T-helper 2 cell treated with Interferon-gamma antibody and Interleukin-4, amounts not matched to agents 5 μg/mL and 100 μg/mL, for 36 hours (primary cell): ENCODE measurements around the gene RNASEH2B.

ENCODE experiments used
- DNase-seq: peaks from one replicate; pipeline ENCODE4 v3.0.0; 2021; ENCODE audit warnings: low spot score
- H3K27ac Mint-ChIP-seq: one replicate; pipeline ENCODE4 v1.8.0; 2021; ENCODE audit warnings: mild to moderate bottlenecking, mixed read lengths
- H3K27me3 Mint-ChIP-seq: one replicate; pipeline ENCODE4 v1.8.0; 2021; ENCODE audit warnings: low read depth, mixed read lengths
- H3K36me3 Mint-ChIP-seq: one replicate; pipeline ENCODE4 v1.8.0; 2021; ENCODE audit warnings: low read depth, mixed read lengths
- H3K4me1 Mint-ChIP-seq: one replicate; pipeline ENCODE4 v1.8.0; 2021; ENCODE audit warnings: low read depth, mixed read lengths
- H3K4me3 Mint-ChIP-seq: one replicate; pipeline ENCODE4 v1.8.0; 2022; ENCODE audit warnings: mild to moderate bottlenecking, moderate library complexity, mixed read lengths
- H3K9me3 Mint-ChIP-seq: one replicate; pipeline ENCODE4 v1.8.0; 2021; ENCODE audit warnings: mixed read lengths

The RNASEH2B gene

DNA sequence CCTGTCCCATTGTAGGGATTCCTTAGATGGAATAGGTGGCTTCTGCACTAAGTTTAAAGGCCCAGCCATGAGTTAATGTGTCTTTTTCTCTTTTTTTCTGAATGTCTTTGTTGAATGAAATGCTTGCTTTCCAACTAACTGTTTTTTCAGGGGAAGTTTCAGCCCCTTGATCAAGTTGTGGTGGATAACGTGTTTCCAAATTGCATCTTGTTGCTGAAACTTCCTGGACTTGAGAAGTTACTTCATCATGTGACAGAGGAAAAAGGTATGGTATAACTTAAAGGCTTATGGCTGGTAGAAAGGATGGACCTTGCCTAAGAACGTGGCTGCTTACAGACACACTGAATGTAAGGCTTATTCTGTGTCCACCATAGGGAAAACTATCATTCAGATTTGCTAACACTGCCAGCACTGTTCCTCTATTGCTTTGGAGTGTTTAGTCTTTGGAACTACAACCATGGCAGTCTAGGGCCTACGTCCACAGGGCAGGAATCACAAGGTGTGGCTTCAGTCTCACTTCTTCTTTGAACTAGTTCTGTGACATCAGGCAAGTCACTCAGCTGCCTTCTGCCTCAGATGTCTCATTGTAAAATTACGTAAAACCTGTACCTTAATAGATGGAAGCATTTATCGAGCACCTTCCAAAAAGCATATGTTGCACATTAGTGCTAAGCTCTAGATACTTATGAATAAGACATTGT lies 25.3 kb downstream of the RNASEH2B start:
- Mint-ChIP-seq H3K4me3 (no peak overlapping the region), H3K27me3 (no peaks in the 10 kb centered on the region), H3K4me1 (no peaks in the 10 kb centered on the region), H3K36me3 (peaks cover 77% of the 10 kb centered on the region), H3K27ac (no peak overlapping the region), H3K9me3 (peaks cover 15% of the 10 kb centered on the region)
- no peak for DNase-seq

DNA sequence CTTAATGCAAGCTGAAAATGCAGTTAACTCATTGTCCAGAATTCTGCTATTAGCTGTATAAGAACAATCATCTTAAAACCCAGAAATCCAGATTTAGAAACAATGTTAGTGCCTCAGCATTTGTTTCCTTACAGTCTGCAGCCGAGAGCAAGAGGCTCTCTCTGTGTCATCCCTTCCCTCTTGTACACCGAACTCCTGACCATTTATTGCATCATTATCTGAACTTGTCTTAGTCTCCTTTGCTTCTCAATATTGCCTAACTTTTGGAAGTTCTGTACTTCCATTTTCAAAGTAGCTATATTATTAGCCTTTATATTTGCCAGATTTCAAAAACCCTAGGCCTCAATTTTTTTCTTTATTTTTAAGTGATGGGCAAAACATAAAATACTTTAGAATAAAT lies 27.1 kb downstream of the RNASEH2B start:
- Mint-ChIP-seq H3K27ac (no peak overlapping the region), H3K9me3 (peaks cover 15% of the 10 kb centered on the region), H3K36me3 (peaks cover 73% of the 10 kb centered on the region), H3K4me3 (no peak overlapping the region), H3K4me1 (no peaks in the 10 kb centered on the region), H3K27me3 (no peaks in the 10 kb centered on the region)
- DNase-seq = no peak

DNA sequence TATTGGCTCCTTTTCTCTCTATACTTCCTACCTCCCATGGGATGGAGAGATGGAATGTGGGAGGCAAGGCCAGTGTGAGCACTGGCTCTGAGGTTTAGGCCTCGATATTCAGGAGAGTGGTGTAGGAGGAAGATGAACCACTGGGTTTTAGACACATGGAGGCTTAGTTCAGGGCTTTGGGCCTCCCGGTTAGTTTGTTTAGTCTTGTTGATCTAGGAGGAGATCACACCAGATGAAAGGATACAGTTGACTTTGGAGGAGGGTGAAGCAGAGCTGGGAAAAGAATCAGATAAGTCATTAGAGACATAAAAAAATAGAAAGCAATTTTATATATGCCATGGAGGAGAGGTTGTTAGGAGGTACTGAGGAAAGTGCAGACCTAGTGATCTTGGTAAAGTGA lies 30.9 kb downstream of the RNASEH2B start:
- H3K27me3 Mint-ChIP-seq = no peaks in the 10 kb centered on the region
- no peak overlapping the region for H3K27ac Mint-ChIP-seq
- H3K4me3 Mint-ChIP-seq = no peak overlapping the region
- DNase-seq = no peak
- peaks cover 13% of the 10 kb centered on the region for H3K9me3 Mint-ChIP-seq
- H3K4me1 Mint-ChIP-seq = no peaks in the 10 kb centered on the region
- peaks cover 60% of the 10 kb centered on the region for H3K36me3 Mint-ChIP-seq

DNA sequence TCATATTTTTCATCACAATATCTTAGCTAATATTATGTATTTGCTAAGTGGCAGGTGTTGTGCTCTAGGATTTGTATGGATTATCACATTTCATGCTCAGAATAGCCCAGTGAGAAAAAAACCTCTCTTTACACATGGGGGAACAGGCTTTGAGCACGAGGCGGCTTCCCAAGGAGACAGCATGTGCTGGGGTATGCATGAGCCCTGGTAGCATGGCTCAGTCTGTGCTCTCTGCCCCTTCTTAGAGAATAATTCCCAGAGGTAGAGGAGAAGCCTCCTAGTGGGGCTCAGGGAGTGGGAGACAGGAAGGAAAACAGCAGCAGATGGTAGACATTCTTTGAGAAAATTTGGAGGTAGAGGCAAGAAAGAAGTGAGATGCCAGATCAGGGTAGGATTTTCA lies 31.6 kb downstream of the RNASEH2B start:
- DNase-seq = no peak
- Mint-ChIP-seq H3K4me3 (no peak overlapping the region), H3K9me3 (peaks cover 6% of the 10 kb centered on the region), H3K27me3 (no peaks in the 10 kb centered on the region), H3K4me1 (no peaks in the 10 kb centered on the region), H3K27ac (peak overlapping the region; percentile 37), H3K36me3 (peaks cover 56% of the 10 kb centered on the region)

DNA sequence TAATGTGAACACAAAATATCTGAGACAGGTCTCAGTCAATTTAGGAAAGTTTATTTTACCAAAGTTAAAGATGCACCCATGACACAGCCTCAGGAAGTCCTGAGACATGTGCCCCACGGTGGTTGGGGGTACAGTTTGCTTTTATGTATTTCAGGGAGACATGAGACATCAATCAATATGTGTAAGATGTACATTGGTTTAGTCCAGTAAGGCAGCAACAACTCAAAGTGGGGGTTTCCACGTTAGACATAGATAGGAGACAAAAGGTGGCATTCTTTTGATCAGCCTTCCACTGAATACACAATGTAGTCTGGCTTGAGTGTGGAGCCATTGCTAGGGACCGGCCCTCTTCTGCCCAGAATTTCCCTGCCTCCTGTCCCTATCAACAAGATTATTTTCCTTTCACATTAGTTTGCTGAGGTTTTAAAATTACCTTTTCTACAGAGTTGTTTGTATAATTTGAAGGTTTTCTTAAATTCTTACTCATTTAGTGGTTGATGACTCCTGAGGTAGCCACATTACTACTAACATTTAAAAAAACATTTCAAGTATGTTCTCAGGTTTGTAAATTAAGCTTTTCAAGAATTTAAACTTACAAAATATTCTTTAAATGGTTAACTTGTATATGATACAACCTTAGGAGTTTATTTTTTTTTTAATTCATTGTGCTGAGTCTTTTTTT lies 33.2 kb downstream of the RNASEH2B start:
- Mint-ChIP-seq H3K4me1 (no peaks in the 10 kb centered on the region), H3K27me3 (no peaks in the 10 kb centered on the region), H3K36me3 (peaks cover 54% of the 10 kb centered on the region), H3K4me3 (no peak overlapping the region), H3K9me3 (peaks cover 3% of the 10 kb centered on the region), H3K27ac (no peak overlapping the region)
- no peak for DNase-seq

DNA sequence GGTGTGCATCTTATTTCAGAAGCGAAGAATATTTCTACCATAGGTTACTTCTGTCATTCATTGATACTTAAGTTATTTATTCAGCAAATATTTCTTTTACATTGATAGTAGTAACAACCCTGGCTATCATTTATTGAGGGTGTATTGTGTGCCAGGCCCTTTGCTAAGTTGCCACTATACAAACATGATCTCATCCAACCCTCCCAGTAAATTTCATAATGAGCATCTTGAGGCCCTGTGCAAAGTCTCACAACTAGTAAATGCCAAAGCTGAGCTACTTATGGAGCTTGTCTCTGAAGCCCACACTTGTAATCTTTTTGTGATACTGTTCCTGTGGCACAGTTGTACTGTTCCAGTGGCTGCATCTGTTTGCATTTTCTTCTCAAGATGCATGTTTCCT lies 36.1 kb downstream of the RNASEH2B start:
- no peak overlapping the region for H3K4me3 Mint-ChIP-seq
- DNase-seq = no peak
- H3K36me3 Mint-ChIP-seq = peaks cover 64% of the 10 kb centered on the region
- H3K27ac Mint-ChIP-seq = no peak overlapping the region
- H3K9me3 Mint-ChIP-seq = no peaks in the 10 kb centered on the region
- no peaks in the 10 kb centered on the region for H3K4me1 Mint-ChIP-seq
- H3K27me3 Mint-ChIP-seq = no peaks in the 10 kb centered on the region

DNA sequence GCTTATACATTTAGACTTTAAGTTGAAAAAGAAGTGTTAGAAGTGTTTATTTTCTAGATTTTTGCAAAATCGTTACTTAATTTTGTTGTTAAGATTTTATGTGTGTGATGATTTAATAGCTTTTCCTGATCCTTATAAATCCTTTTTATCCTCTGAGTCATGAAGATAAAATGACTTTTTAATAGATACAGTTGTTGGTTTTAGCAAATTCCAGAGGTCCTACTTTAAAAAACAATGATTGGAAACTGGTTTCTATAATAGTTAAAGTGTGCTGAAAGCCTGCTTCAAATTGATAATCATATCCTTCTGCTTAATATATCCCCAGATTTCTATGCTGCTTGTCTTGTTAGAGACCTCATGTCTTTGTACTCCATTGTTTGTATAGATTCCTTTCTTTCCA lies 39.0 kb downstream of the RNASEH2B start:
- DNase-seq = no peak
- H3K27me3 Mint-ChIP-seq = no peaks in the 10 kb centered on the region
- H3K4me3 Mint-ChIP-seq = no peak overlapping the region
- no peaks in the 10 kb centered on the region for H3K4me1 Mint-ChIP-seq
- H3K27ac Mint-ChIP-seq = no peak overlapping the region
- peaks cover 66% of the 10 kb centered on the region for H3K36me3 Mint-ChIP-seq
- H3K9me3 Mint-ChIP-seq = no peaks in the 10 kb centered on the region

DNA sequence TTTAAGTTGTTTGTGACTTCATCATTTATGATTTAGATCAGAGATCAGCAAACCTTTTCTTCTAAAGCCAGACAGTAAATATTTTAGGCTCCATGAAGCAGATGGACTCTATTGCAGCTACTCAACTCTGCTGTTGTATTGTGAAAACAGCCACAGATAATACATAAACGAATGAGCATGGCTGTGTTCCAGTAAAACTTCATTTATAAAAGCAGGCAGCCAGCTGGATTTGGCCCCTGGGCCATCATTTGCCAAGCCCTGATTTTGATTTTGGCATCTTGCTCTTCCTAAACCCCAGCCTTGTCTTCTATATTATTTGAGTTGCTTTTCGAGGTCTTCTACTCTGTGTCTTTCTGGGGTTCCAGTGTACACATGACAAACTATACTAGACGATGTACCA lies 41.3 kb downstream of the RNASEH2B start:
- no peaks in the 10 kb centered on the region for H3K27me3 Mint-ChIP-seq
- H3K36me3 Mint-ChIP-seq = peaks cover 63% of the 10 kb centered on the region
- no peak for DNase-seq
- H3K27ac Mint-ChIP-seq = no peak overlapping the region
- H3K4me1 Mint-ChIP-seq = no peaks in the 10 kb centered on the region
- no peak overlapping the region for H3K4me3 Mint-ChIP-seq
- H3K9me3 Mint-ChIP-seq = no peaks in the 10 kb centered on the region

DNA sequence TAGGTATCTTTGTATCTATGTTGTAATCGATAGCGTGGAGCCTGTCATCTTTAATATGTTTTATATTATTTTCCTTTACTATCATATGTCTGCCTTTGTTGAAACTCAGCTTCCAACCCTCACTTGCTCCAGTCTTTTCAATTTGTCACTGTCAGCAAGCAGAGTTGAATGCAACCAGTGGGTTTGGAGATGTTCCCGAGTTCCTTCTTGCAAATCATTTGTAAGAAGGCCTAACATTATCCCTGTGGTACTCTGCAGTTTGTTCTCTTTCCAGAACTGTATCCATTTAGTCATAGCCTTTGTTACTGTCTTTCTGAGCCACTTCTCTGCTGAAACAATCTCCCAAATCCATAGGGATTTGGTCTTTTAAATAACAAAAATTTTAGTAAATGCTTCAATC lies 41.8 kb downstream of the RNASEH2B start:
- H3K4me1 Mint-ChIP-seq = no peaks in the 10 kb centered on the region
- no peak for DNase-seq
- peaks cover 66% of the 10 kb centered on the region for H3K36me3 Mint-ChIP-seq
- no peak overlapping the region for H3K27ac Mint-ChIP-seq
- no peaks in the 10 kb centered on the region for H3K9me3 Mint-ChIP-seq
- no peak overlapping the region for H3K4me3 Mint-ChIP-seq
- H3K27me3 Mint-ChIP-seq = no peaks in the 10 kb centered on the region

DNA sequence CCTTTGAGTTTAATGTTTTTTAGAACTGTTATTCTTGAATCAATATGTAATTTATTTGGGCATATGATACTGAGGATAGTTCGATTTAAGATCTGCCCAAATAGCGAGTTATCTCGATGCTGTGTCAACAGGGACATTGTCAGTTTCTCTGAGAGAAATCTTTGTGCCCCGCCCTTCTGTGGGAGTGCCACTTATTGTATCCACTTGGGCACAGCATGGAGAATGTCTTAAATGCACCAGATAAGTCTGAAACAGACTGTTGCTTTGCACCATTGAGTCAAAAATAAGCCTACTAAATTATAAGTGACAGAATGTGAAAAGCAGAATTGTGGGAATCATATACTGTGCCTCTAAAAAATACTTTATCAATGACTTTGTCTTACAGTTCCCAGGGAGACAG lies 45.6 kb downstream of the RNASEH2B start:
- DNase-seq = no peak
- Mint-ChIP-seq H3K4me3 (no peak overlapping the region), H3K27ac (no peak overlapping the region), H3K36me3 (peaks cover 55% of the 10 kb centered on the region), H3K9me3 (no peaks in the 10 kb centered on the region), H3K27me3 (no peaks in the 10 kb centered on the region), H3K4me1 (peaks cover 12% of the 10 kb centered on the region)

DNA sequence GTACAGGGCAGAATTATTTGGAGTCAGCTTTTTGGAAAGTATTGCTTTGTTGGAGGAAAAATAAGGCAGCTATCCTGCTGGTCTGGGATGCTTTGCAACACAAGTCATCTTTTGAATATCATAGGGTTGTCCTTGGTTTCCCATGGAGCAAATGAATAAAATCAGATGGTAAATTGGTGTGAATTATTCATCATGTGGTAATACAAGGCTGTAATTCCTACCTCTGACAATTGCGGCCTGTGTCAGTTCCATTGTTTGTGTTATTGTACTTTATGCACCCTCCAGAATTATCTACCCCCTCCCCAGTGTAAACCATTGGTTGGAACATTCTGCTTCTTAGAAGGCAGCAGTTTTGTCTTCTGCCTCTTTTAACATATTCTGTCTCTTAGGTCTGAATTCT lies 46.2 kb downstream of the RNASEH2B start:
- Mint-ChIP-seq H3K36me3 (peaks cover 52% of the 10 kb centered on the region), H3K9me3 (no peaks in the 10 kb centered on the region), H3K4me1 (peaks cover 12% of the 10 kb centered on the region), H3K27me3 (no peaks in the 10 kb centered on the region), H3K4me3 (no peak overlapping the region), H3K27ac (no peak overlapping the region)
- DNase-seq = no peak

DNA sequence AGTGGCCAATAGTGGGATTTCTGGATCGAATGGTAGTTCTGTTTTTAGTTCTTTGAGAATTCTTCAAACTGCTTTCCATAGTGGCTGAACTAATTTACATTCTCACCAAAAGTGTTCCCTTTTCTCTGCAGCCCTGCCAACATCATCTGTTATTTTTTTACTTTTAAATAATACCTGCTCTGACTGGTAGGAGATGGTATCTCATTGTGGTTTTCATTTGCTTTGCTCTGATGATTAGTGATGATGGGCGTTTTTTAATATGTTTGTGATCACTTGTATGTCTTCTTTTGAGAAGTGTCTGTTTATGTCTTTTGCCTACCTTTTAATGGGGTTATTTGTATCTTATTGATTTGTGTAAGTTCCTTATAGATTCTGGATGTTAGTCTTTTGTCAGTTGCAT lies 48.0 kb downstream of the RNASEH2B start:
- Mint-ChIP-seq H3K27ac (no peak overlapping the region), H3K36me3 (peaks cover 52% of the 10 kb centered on the region), H3K27me3 (no peaks in the 10 kb centered on the region), H3K4me1 (peaks cover 12% of the 10 kb centered on the region), H3K4me3 (no peak overlapping the region), H3K9me3 (no peaks in the 10 kb centered on the region)
- no peak for DNase-seq

DNA sequence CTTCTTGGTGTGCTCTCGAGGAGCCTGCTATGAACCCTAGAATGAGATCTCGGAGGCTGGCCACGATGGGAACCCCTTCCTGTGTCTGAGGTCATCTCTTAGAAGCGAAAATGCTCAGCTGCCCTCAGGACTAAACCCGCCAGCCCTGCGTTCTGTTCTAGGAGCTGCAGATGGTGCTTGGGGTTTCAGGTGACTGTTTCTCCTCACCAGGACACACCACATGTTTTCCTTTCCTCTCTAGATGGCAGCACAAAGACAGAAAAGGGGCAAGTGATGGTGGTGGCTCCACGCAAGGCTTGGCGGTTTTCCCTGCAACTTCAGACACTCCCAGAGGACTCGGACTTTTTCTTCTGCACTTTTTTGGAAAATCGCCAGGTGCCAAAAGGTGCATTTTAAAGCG lies 60.1 kb downstream of the RNASEH2B start:
- H3K27ac Mint-ChIP-seq = no peak overlapping the region
- peaks cover 2% of the 10 kb centered on the region for H3K4me1 Mint-ChIP-seq
- no peaks in the 10 kb centered on the region for H3K27me3 Mint-ChIP-seq
- H3K36me3 Mint-ChIP-seq = peaks cover 63% of the 10 kb centered on the region
- no peaks in the 10 kb centered on the region for H3K9me3 Mint-ChIP-seq
- H3K4me3 Mint-ChIP-seq = no peak overlapping the region
- no peak for DNase-seq

DNA sequence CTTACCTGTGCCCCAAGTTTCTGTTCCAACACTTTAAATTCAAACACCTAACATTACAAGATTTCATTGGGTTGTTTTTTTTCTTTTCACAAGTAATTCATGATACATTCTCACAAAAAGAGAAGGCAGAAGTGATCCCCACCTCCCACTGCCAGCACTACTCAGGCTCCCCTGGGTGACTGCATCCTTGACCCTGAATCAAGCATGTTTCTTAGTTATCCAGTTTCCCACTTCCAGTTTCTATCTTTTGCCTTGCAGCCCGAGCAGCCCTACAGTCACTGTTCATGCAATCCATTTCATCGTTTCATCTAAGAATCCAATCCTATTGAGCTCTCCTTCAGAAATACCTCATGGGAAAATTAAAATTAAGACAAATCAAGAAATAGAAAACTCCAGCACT lies 61.4 kb downstream of the RNASEH2B start:
- no peak for DNase-seq
- H3K27me3 Mint-ChIP-seq = no peaks in the 10 kb centered on the region
- no peak overlapping the region for H3K4me3 Mint-ChIP-seq
- H3K36me3 Mint-ChIP-seq = peaks cover 61% of the 10 kb centered on the region
- no peaks in the 10 kb centered on the region for H3K9me3 Mint-ChIP-seq
- H3K4me1 Mint-ChIP-seq = peaks cover 2% of the 10 kb centered on the region
- peak overlapping the region; percentile 34 for H3K27ac Mint-ChIP-seq

DNA sequence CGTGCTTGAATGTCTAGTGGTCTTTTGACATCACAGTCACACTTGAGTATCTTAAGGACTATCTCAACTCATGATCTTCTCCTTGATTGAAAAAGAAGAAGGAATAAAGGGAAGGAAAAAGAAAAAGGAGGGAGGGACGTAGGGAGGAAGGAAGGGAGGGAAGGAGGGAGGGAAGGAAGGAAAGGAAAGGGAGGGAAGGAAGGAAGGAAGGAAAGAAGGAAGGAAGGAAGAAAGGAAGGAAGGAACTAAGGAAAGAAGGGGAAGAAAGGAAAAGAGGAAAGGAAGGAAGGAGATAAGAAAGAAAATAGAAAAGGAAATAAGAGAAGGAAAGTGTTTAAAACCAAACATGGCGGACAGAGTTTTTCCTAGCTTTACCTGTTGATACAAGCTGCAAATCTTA lies 64.7 kb downstream of the RNASEH2B start:
- Mint-ChIP-seq H3K27ac (peak overlapping the region; percentile 27), H3K36me3 (peaks cover 49% of the 10 kb centered on the region), H3K9me3 (no peaks in the 10 kb centered on the region), H3K27me3 (no peaks in the 10 kb centered on the region), H3K4me3 (no peak overlapping the region), H3K4me1 (peaks cover 2% of the 10 kb centered on the region)
- DNase-seq = no peak
